ENCODE measurements around the gene CTSC. TPM values are rescaled to one million over a fixed set of nuclear protein-coding genes. Genes with fewer than 3 reads are reported as not detected.

Gene CTSC
- total RNA-seq, 4 donors from 2014 or later = 7.0 to 16.7 (median 13.5) TPM

DNA sequence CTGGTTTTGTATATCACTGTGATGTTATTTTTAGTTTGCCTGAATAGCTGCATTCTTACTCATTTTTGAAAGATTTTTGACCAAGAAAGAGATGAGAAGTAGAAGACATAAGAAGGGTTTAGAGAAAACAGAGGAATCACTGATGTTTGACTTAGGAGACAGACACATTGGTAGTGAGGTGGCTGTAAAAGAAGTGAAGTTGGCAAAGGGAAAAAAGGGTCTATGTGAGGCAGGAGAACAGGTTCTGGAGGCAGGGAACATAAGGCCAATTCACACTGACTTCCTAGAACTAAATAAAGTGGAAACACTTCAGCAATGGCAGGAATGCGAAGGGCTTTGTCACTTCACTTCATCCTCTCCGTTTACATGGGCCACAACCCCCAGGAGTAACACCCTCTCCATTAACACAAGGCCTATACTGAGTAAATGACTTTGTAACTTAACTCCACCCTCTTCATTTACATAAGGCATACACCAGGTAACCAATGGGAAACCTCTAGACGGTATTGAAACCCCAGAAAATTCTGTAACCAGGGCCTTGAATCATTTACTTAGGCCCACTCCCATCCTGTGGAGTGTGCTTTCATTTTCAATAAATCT lies 36.5 kb downstream of the CTSC start:
- intact Hi-C loops (cut with DNase I; ENCODE audit: low total_unique reads) = no loop called here
- Histone ChIP-seq H3K4me1 (peaks cover 0 to 9% of the 10 kb centered on the region in 2 donors), H3K27ac (no peak overlapping the region), H3K4me3 (no peak overlapping the region), H3K27me3 (no peaks in the 10 kb centered on the region), H3K9me3 (no peaks in the 10 kb centered on the region), H3K36me3 (peaks cover 0 to 3% of the 10 kb centered on the region in 2 donors)
- no peak for TF ChIP-seq POLR2A (IDR thresholded peaks at IDR 0.05)
- TF ChIP-seq, protein P1, sequence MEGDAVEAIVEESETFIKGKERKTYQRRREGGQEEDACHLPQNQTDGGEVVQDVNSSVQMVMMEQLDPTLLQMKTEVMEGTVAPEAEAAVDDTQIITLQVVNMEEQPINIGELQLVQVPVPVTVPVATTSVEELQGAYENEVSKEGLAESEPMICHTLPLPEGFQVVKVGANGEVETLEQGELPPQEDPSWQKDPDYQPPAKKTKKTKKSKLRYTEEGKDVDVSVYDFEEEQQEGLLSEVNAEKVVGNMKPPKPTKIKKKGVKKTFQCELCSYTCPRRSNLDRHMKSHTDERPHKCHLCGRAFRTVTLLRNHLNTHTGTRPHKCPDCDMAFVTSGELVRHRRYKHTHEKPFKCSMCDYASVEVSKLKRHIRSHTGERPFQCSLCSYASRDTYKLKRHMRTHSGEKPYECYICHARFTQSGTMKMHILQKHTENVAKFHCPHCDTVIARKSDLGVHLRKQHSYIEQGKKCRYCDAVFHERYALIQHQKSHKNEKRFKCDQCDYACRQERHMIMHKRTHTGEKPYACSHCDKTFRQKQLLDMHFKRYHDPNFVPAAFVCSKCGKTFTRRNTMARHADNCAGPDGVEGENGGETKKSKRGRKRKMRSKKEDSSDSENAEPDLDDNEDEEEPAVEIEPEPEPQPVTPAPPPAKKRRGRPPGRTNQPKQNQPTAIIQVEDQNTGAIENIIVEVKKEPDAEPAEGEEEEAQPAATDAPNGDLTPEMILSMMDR (IDR thresholded peaks at IDR 0.05 in 4 of 5, conservative IDR thresholded peaks at IDR 0.05 in 1 of 5) = no peak
- no peak for DNase-seq
- in situ Hi-C loops (cut with MboI; ENCODE audit: low sequenced_read_pairs in 4 of 4) = no loop called here
- no peak for ATAC-seq

DNA sequence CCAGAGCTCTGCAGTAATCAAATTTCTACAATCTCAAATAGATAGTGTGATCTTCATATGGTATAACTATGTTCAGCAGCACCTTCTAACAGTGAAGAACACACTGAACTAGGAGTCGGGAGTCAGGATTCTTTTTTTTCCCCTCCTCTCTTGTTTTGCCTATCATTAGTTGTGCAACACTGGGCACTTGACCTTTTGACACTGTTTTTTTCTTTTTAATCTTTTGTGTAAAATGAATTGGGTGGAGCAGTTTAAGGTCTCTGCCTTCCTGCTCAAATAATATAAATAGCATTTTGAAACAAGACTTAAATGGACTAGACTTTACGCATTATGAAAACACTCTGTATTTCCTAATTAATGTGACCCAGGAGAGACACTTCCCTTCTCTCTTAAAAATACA lies 39.7 kb downstream of the CTSC start:
- peaks cover 0 to 7% of the 10 kb centered on the region in 2 donors for H3K36me3 ChIP-seq
- no peak overlapping the region for H3K27ac ChIP-seq
- in situ Hi-C loops (cut with MboI; ENCODE audit: low sequenced_read_pairs in 4 of 4) = no loop called here
- intact Hi-C loops (cut with DNase I; ENCODE audit: low total_unique reads) = no loop called here
- H3K4me3 ChIP-seq = no peak overlapping the region
- TF ChIP-seq, protein P1 (IDR thresholded peaks at IDR 0.05 in 4 of 5, conservative IDR thresholded peaks at IDR 0.05 in 1 of 5) = no peak
- no peak for TF ChIP-seq POLR2A (IDR thresholded peaks at IDR 0.05)
- H3K4me1 ChIP-seq = peaks cover 8 to 19% of the 10 kb centered on the region in 2 donors
- H3K27me3 ChIP-seq = no peaks in the 10 kb centered on the region
- DNase-seq = no peak
- H3K9me3 ChIP-seq = no peaks in the 10 kb centered on the region
- ATAC-seq = no peak

DNA sequence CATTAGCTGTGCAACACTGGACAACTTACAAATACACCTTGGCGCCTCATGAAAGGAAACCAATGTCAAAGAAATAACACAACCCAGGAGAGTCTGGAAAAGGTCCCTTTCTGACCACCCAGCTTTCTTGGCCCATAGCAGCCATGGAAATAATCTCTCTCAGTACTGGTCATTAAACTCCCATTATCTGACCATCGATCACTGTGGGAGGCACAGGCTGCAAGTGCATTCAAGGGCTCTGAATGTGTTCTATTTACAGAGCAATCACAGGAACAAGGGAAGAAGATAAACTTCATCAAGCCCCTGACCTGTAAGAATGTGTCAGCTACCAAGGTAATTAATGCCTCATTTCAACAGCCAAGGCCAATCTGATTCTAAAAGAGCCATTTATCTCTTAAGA lies 40.1 kb downstream of the CTSC start:
- ATAC-seq = no peak
- H3K27ac ChIP-seq = no peak overlapping the region

DNA sequence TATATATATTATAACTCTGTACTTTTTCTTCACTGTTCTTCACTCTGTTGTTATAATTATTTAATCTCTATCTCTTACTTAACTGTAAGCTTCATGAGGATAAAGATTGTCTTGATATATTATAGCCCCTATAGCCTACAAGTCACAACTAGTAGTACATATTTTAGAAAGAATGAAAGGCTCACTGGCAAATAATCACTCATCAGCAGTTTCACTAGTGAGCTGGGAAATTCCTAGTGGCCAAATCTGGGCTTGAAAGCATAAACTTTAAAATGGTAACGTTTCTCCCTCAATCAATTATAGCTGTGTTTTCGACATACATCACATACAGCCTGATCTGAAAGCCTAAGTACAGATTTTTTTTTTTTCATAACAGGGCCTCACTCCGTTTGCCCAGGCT lies 42.5 kb downstream of the CTSC start:
- no peak overlapping the region for H3K27ac ChIP-seq
- no peak overlapping the region for H3K4me3 ChIP-seq
- H3K4me1 ChIP-seq = peaks cover 16 to 27% of the 10 kb centered on the region in 2 donors
- ATAC-seq (no peak), DNase-seq (no peak)
- H3K9me3 ChIP-seq = no peaks in the 10 kb centered on the region
- intact Hi-C loops (cut with DNase I; ENCODE audit: low total_unique reads) = no loop called here
- H3K36me3 ChIP-seq = peaks cover 0 to 7% of the 10 kb centered on the region in 2 donors
- no peak for TF ChIP-seq POLR2A (IDR thresholded peaks at IDR 0.05)
- TF ChIP-seq, protein P1 (IDR thresholded peaks at IDR 0.05 in 4 of 5, conservative IDR thresholded peaks at IDR 0.05 in 1 of 5) = no peak
- H3K27me3 ChIP-seq = no peaks in the 10 kb centered on the region
- in situ Hi-C loops (cut with MboI; ENCODE audit: low sequenced_read_pairs in 4 of 4) = no loop called here

More for the DNA sequence above, 40.1 kb downstream of the CTSC start:
- in situ Hi-C loops (cut with MboI; ENCODE audit: low sequenced_read_pairs in 4 of 4) = no loop called here
- no peak overlapping the region for H3K4me3 ChIP-seq
- H3K27me3 ChIP-seq = no peaks in the 10 kb centered on the region
- H3K36me3 ChIP-seq = peaks cover 0 to 7% of the 10 kb centered on the region in 2 donors
- H3K4me1 ChIP-seq = peaks cover 12 to 24% of the 10 kb centered on the region in 2 donors
- DNase-seq = no peak
- intact Hi-C loops (cut with DNase I; ENCODE audit: low total_unique reads) = no loop called here
- no peak for TF ChIP-seq POLR2A (IDR thresholded peaks at IDR 0.05)
- TF ChIP-seq, protein P1 (IDR thresholded peaks at IDR 0.05 in 4 of 5, conservative IDR thresholded peaks at IDR 0.05 in 1 of 5) = no peak
- H3K9me3 ChIP-seq = no peaks in the 10 kb centered on the region

DNA sequence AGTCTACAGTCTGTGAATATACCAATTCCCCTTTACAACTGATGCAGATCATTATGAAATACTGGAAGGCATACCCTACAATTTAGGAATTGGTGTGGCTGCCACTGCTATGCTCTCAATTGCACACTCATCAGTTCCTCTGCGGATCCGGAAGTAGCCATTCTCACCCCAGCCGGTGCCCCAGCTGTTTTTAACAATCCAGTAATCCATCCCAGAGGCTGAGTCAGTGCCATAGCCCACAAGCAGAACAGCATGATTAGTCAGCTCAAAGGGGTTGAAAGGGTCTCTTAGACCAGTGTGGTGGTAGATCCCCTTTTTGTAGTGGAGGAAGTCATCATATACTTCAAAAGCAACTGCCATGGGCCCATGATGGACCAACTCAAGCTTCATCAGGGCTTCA lies 43.6 kb downstream of the CTSC start:
- in situ Hi-C loops (cut with MboI; ENCODE audit: low sequenced_read_pairs in 4 of 4) = no loop called here
- H3K36me3 ChIP-seq = peaks cover 0 to 7% of the 10 kb centered on the region in 2 donors
- no peak for DNase-seq

More for the DNA sequence above, 43.6 kb downstream of the CTSC start:
- peaks cover 20 to 31% of the 10 kb centered on the region in 2 donors for H3K4me1 ChIP-seq
- no peaks in the 10 kb centered on the region for H3K9me3 ChIP-seq
- no peaks in the 10 kb centered on the region for H3K27me3 ChIP-seq
- H3K27ac ChIP-seq = no peak overlapping the region
- no peak for ATAC-seq
- intact Hi-C loops (cut with DNase I; ENCODE audit: low total_unique reads) = loop anchor here (5.0 kb wide), 1 partner anchor 43 kb away; the partner anchor contains the start of gene CTSC
- no peak overlapping the region for H3K4me3 ChIP-seq
- TF ChIP-seq, protein P1 (IDR thresholded peaks at IDR 0.05 in 4 of 5, conservative IDR thresholded peaks at IDR 0.05 in 1 of 5) = no peak
